NB4 (cell line): Measurements from ENCODE around the gene TP53BP1.

Experiments used
- DNase-seq: peaks from one replicate; pipeline ENCODE4 v3.0.0; 2010; ENCODE audit warnings: low read depth
- H3K4me3 ChIP-seq: one replicate; pipeline ENCODE4 v1.5.1; 2011; ENCODE audit warnings: mild to moderate bottlenecking, low read depth, low read length, moderate library complexity
- CTCF ChIP-seq: IDR thresholded peaks from one replicate; pipeline ENCODE4 v1.5.1; 2012; ENCODE audit warnings: low read depth, low read length
- MAX ChIP-seq: IDR thresholded peaks from 2 replicates; pipeline ENCODE4 v1.6.1; 2011; ENCODE audit warnings: low read depth, low read length
- MYC ChIP-seq: IDR thresholded peaks from 2 replicates; pipeline ENCODE4 v1.6.1; 2011; ENCODE audit warnings: low read depth, low read length
- POLR2A ChIP-seq: IDR thresholded peaks from 2 replicates; pipeline ENCODE4 v1.6.1; 2011; ENCODE audit warnings: mild to moderate bottlenecking; ENCODE audit not compliant: insufficient read length; ENCODE audit errors: extremely low read depth

Gene TP53BP1

GRCh38 chr15:43383070-43383469, 109.9 kb downstream of the TP53BP1 start:
- no peak for TF ChIP-seq CTCF
- TF ChIP-seq POLR2A = no peak
- TF ChIP-seq MYC = no peak
- no peak overlapping the region for H3K4me3 ChIP-seq
- no peak for DNase-seq

- no peak for TF ChIP-seq MYC
- no peak for TF ChIP-seq POLR2A
- TF ChIP-seq MAX = no peak
- TF ChIP-seq CTCF = no peak
- no peak for DNase-seq
- no peak overlapping the region for H3K4me3 ChIP-seq
These were observed 110.6 kb downstream of the TP53BP1 start for GRCh38 chr15:43382310-43382709.

GRCh38 chr15:43378601-43379000, 114.4 kb downstream of the TP53BP1 start:
- TF ChIP-seq MAX = no peak
- TF ChIP-seq MYC = no peak
- TF ChIP-seq POLR2A = no peak
- no peak for TF ChIP-seq CTCF
- no peak overlapping the region for H3K4me3 ChIP-seq
- DNase-seq = no peak

GRCh38 chr15:43376017-43376705, 116.8 kb downstream of the TP53BP1 start:
- H3K4me3 ChIP-seq = no peak overlapping the region
- DNase-seq = peak; percentile 50
- TF ChIP-seq CTCF (peak; percentile 89), POLR2A (no peak)

GRCh38 chr15:43370975-43371974, 121.7 kb downstream of the TP53BP1 start, which contains the start of the genes TUBGCP4 and ZSCAN29:
Gene TUBGCP4, plus strand, starts transcription at chr15:43371101. Its CDS starts 254 bp downstream, at chr15:43371355.
Gene ZSCAN29, minus strand, starts transcription at chr15:43371043. Its CDS starts 1,130 bp downstream, at chr15:43369913.
- H3K4me3 ChIP-seq = peak within 1 kb of the TSS; percentile 94
- DNase-seq = peak; percentile 88
- TF ChIP-seq CTCF (peak; percentile 27), MYC (peak; percentile 25; the same call in 1 of the 2 replicates), MAX (peak; percentile 89), POLR2A (peak; percentile 80)
